Psoas muscle (tissue), 8 donors: ENCODE data around the gene SLC25A47. TPM values are rescaled to one million over a fixed set of nuclear protein-coding genes. Genes with fewer than 3 reads are reported as not detected.

ENCODE experiments used
- ATAC-seq, 4 donors: fragments of 200-7000 bp; cut with Tn5 transposase; one replicate each; pipeline ENCODE4 v1.9.1; 2020; ENCODE audit warnings: moderate library complexity in 3 of 4, mild to moderate bottlenecking in 2 of 4
- DNase-seq, 2 donors: peaks; one replicate each; pipeline ENCODE4 v3.0.0-alpha.2; 2020
- H3K27ac ChIP-seq: fragments of 200-600 bp; one replicate; pipeline ENCODE4 v1.8.0; 2022
- H3K27me3 ChIP-seq, 3 donors: fragments of 200-600 bp in 1 of 3; one replicate each; pipeline versions ENCODE4 v1.6.1 to v1.8.0; 2013 to 2022; ENCODE audit warnings: low read length in 2 of 3, mild to moderate bottlenecking in 2 of 3, moderate library complexity in 1 of 3; ENCODE audit not compliant: insufficient read depth in 3 of 3
- H3K36me3 ChIP-seq, 2 donors: fragments of 200-600 bp in 1 of 2; one replicate each; pipeline versions ENCODE4 v1.6.1 to v1.8.0; 2013 to 2022; ENCODE audit warnings: low read depth in 1 of 2, mild to moderate bottlenecking in 1 of 2, moderate library complexity in 1 of 2; ENCODE audit not compliant: insufficient read depth in 1 of 2
- H3K4me1 ChIP-seq: fragments of 200-600 bp; one replicate; pipeline ENCODE4 v1.8.0; 2022
- H3K4me3 ChIP-seq: fragments of 200-600 bp; one replicate; pipeline ENCODE4 v1.8.0; 2022; ENCODE audit warnings: mild to moderate bottlenecking
- H3K9me3 ChIP-seq: fragments of 200-600 bp; one replicate; pipeline ENCODE4 v1.8.0; 2022
- CTCF ChIP-seq: fragments of 200-600 bp; IDR thresholded peaks from one replicate; pipeline ENCODE4 v1.8.0; 2022; ENCODE audit warnings: antibody characterized with exemption
- WGBS, 3 donors: extraction: QIAGEN DNeasy Blood & Tissue Kit; methylation state at CpG; one replicate each; pipeline versions ENCODE4 v1.1.6 to v1.1.7; 2013; 5-methylcytosine and 5-hydroxymethylcytosine counted together
- intact Hi-C, 2 donors: fragments of 100-400 bp; cut with DNase I; formaldehyde crosslinking; loops; one replicate each; pipeline versions ENCODE4 v1.11.0 to v1.14.2; 2022
- polyA plus RNA-seq, 3 donors: library from polyadenylated mRNA; stranded (reverse); fragments of 200-250 nt; gene quantifications; one replicate each; pipeline ENCODE4 v1.2.3, GENCODE V29; 2013
- total RNA-seq, 4 donors: library from RNA; stranded (reverse); fragmentation: NEBNext Ultra II Directional in 2 of 4; extraction: Animal tissue kit (Norgen Biotek cat#: 25700) in 2 of 4; gene quantifications; one replicate each; pipeline versions ENCODE4 v1.2.1 to v1.2.4, GENCODE V29; 2021 to 2023
- donor health status: healthy with polysubstance abuse.
- donor health status: DM: no; HTN: no; CAD: no; lungs with moderate emphysema.
- donor health status: Bipolar disorder and iron deficiency.
- donor health status: healthy.
- donor health status: DM: yes; HTN: yes; CAD: no.
- donor health status: DM: no; HTN: no; CAD: no.
- donor health status: DM: no; HTN: no; CAD: no.
- donor health status: DM: yes; HTN: yes; CAD: no.

Gene SLC25A47
- total and polyA plus RNA-seq, 7 donors, result 0.03 to 0.12 TPM; not detected in 5

- Histone ChIP-seq H3K9me3 (no peaks in the 10 kb centered on the region), H3K27ac (peak overlapping the region; percentile 9), H3K27me3 (no peaks in the 10 kb centered on the region), H3K4me3 (no peak overlapping the region), H3K36me3 (peaks cover 0 to 26% of the 10 kb centered on the region in 2 donors), H3K4me1 (peaks cover 33% of the 10 kb centered on the region)
- ATAC-seq (no peak), DNase-seq (no peak)
- intact Hi-C loops, result no loop called here
- WGBS, 3 donors, result 79 to 90% (median 82%) methylated on average over 2 of the region's 2 CpGs
- no peak for TF ChIP-seq CTCF
Measured at GRCh38 chr14:100279133-100279532, 44.0 kb upstream of the SLC25A47 start.

GRCh38 chr14:100279563-100279962 is 43.6 kb upstream of the SLC25A47 start:
- DNase-seq (no peak), ATAC-seq (no peak)
- Histone ChIP-seq H3K27me3 (no peaks in the 10 kb centered on the region), H3K27ac (no peak overlapping the region), H3K36me3 (peaks cover 0 to 22% of the 10 kb centered on the region in 2 donors), H3K4me1 (peaks cover 34% of the 10 kb centered on the region), H3K9me3 (no peaks in the 10 kb centered on the region), H3K4me3 (no peak overlapping the region)
- intact Hi-C loops, result no loop called here
- TF ChIP-seq CTCF, result no peak
- WGBS, 3 donors, result 82 to 91% (median 91%) methylated on average over 8 of the region's 8 CpGs

- Histone ChIP-seq H3K4me3 (no peak overlapping the region), H3K27me3 (no peaks in the 10 kb centered on the region), H3K9me3 (no peaks in the 10 kb centered on the region), H3K4me1 (peaks cover 43% of the 10 kb centered on the region), H3K27ac (peak overlapping the region; percentile 48), H3K36me3 (peaks cover 0 to 15% of the 10 kb centered on the region in 2 donors)
- DNase-seq (no peak), ATAC-seq (peak; percentile 17 to 59 (median 49))
- WGBS, 3 donors, result 54 to 64% (median 56%) methylated on average over 11 of the region's 11 CpGs
- TF ChIP-seq CTCF, result no peak
- intact Hi-C loops, result loop anchor here in 1 of 2 donors (5.0 kb wide), 1 partner anchor 39 kb away; no protein-coding TSS in a partner anchor
Measured at GRCh38 chr14:100281286-100282082, 41.7 kb upstream of the SLC25A47 start.

GRCh38 chr14:100282083-100282350 is 41.1 kb upstream of the SLC25A47 start:
- peaks cover 0 to 10% of the 10 kb centered on the region in 2 donors for H3K36me3 ChIP-seq
- H3K27me3 ChIP-seq, result no peaks in the 10 kb centered on the region
- no peak for ATAC-seq
- no peaks in the 10 kb centered on the region for H3K9me3 ChIP-seq
- intact Hi-C loops, result loop anchor here in 1 of 2 donors (5.0 kb wide), 1 partner anchor 40 kb away; no protein-coding TSS in a partner anchor
- no peak for DNase-seq
- peaks cover 47% of the 10 kb centered on the region for H3K4me1 ChIP-seq
- TF ChIP-seq CTCF, result no peak
- WGBS, 3 donors, result 85 to 94% (median 87%) methylated on average over 7 of the region's 7 CpGs
- H3K4me3 ChIP-seq, result no peak overlapping the region
- peak overlapping the region; percentile 48 for H3K27ac ChIP-seq
